GM10266 (cell line): ENCODE data around the gene LCN15.

Experiments
- DNase-seq: peaks from one replicate; pipeline ENCODE4 v3.0.0; 2012; ENCODE audit errors: extremely low spot score
- CTCF ChIP-seq: IDR thresholded peaks from 2 replicates; pipeline ENCODE4 v1.5.1; 2012; ENCODE audit warnings: mild to moderate bottlenecking, low read depth; ENCODE audit not compliant: control insufficient read depth, insufficient read depth; ENCODE audit errors: missing control alignments

Gene LCN15

DNA sequence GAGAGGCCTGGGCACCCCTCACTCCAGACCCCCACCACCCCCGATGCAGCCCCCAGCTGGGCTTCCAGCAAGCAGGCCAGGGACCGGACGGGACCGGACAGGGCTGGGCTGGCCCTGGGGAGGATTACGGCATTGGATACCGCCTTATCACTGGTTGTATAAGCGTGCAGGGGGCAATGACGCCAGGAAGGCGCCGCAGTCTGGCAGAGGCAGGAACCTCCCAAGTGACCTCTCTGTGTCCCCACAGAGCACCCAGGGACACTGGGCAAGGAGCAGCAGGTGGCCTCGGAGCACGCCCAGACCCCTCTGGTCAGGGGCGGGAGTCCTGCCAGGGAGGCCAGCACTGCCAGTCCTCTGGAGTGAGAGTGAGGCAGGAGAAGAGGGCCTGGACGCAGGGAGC lies 723 bp upstream of the LCN15 start:
- no peak for DNase-seq
- no peak for TF ChIP-seq CTCF

DNA sequence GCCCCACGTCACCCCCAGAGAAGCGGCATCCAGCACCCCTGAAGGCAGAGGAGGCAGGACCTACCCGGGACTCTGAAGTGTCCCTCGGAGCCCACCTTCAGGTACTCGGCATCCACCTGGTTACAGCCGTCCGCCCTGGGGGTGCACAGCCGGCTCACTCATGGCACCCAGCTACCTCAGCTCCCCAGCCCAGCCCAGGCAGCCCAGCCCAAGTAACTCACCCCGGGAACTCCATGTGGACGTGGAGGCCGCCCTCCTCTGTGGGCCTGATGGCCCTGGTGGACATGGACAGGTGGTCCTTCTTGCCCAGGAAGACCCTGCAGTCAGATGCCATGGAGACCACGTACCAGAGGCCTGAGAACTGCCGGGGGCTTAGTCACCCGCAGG lies 676 bp downstream of the LCN15 start:
- DNase-seq, result no peak
- TF ChIP-seq CTCF, result no peak

- DNase-seq, result peak; percentile 65
- no peak for TF ChIP-seq CTCF
Observed at GRCh38 chr9:136762915-136763648, 1.2 kb downstream of the LCN15 start.

- no peak for DNase-seq
- no peak for TF ChIP-seq CTCF
Observed at GRCh38 chr9:136762221-136762691, 2.1 kb downstream of the LCN15 start.

DNA sequence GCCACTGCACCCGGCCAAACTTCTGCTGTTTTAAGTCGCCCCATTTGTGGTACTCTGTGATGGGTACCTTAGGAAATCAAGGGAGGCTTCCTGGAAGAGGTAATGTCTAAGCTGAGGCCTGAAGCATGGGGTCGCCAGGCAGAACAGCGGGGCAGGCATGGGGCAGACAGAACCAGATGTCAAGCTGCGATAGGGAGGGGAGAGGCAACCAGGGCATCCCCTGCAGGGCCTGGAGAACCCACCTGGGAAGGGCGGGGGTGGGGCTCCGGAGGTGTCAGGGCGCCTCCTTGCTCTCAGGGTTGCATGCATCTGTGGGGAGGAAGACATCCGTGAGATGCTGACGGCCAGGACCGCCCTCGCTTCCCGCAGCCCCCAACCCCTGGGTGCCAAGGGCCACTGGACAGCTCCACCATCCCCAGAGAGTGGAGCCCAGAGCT lies 2.8 kb downstream of the LCN15 start:
- DNase-seq, result no peak

GRCh38 chr9:136760834-136761544 lies 3.3 kb downstream of the LCN15 start:
- peak; percentile 77 for TF ChIP-seq CTCF
- peak; percentile 68 for DNase-seq

More for the DNA sequence above, 2.8 kb downstream of the LCN15 start:
- TF ChIP-seq CTCF, result no peak

- DNase-seq, result no peak
- TF ChIP-seq CTCF, result no peak
Observed at GRCh38 chr9:136760424-136760823, 3.9 kb downstream of the LCN15 start.
